Activated CD8-positive, alpha-beta memory T cell treated with anti-CD3 and anti-CD28 coated beads for 48 hours (primary cell): ENCODE results near the gene MSI1.

Source experiments
- DNase-seq, 3 experiments: peaks; one replicate each; pipeline ENCODE4 v3.0.0-alpha.2; 2020; ENCODE audit warnings: low read depth in 2 of 3, low spot score in 2 of 3

Gene MSI1

DNA sequence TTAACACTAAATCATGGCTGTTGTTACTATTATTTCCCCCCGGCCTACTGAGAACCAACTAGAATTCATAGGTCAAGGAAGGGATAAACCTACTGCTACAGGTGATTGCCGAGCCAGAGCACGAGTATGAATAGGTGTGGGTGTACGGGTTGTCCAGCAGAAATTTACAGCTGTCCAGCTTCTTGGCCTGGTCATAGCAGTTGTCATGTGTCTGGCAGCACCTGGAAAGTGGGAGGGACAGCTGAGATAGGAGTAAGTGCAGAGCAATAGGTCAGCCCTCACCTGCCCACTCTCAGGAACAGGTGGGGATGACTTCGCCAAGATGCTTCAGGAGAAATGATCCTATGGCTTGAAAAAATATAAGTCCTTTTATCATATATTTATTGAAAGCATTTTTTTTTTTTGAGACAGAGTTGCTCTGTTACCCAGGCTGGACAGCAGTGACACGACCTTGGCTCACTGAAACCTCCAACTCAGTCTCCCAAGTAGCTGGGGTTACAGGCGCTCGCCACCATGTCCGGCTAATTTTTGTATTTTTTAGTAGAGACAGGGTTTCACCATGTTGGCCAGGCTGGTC, 44.0 kb downstream of the MSI1 start:
- DNase-seq, result no peak

DNA sequence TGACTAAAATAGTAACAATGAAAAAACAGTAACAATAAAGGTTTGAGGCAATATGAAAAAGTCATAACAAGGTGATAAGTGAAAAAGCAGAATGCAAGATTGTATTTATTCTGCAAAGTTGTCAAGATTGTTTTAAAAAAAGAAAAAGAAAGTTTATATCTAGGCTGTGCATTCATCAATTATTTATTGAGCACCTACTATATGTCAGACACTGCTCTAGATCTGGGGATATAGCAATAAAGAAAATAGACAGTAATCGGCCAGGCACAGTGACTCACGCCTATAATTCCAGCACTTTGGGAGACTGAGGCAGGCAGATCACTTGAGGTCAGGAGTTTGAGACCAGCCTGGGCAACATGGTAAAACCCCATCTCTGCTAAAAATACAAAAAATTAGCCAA, 45.2 kb downstream of the MSI1 start:
- DNase-seq, result no peak

- no peak for DNase-seq
These were observed 47.4 kb downstream of the MSI1 start for GRCh38 chr12:120321382-120322202.

DNA sequence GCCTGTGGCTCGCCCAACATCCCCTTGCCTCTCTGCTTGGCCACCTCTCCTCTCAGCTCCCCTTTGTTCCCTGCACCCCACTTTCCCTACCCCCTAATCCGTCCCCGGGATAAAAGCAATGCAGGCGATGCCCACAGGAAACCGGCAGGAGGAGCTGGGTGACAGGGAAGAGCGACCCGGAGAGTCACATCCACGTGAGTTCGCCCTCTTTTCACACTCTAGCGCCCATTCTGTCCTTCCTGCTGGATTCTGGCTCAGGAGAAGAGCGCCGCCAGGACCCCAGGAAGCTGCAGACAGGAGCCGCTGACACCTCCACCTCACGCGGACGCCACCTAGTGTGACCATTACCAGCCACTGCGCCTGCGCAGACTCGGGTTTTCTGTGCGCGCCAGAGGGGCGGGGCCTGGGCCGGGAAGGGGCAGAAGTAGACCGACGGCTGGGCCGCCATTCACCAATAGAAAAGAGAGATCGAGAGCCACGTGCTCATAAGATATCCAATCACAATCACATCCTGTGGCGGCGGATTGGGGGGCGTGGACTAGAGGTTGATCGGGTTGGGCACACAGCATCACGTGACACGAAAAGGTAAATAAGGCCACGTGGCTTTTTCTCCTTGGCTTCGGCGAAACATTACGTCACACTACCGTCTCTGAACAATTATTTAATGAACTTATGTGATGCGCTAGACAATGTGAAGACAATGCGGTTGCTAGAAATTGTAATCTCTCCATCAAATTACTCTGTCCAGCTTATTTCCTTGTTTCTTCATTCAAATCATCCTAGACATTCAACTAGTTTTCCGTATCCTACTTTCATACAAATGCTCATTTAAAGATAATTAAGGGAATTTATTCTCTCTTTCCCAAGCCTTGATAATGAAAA, 51.5 kb downstream of the MSI1 start:
- DNase-seq, result peak; percentile 100

- DNase-seq, result no peak
These were observed 52.2 kb downstream of the MSI1 start for GRCh38 chr12:120316798-120317223.

- DNase-seq, result no peak
These were observed 54.7 kb downstream of the MSI1 start for GRCh38 chr12:120314220-120314619.

- DNase-seq, result peak; percentile 44 to 77 (median 54)
These were observed 66.8 kb downstream of the MSI1 start, which contains the start of gene SIRT4 for GRCh38 chr12:120301962-120302815. Gene SIRT4 (plus strand): TSS chr12:120302321. CDS start chr12:120303562, 1,241 bp downstream.

DNA sequence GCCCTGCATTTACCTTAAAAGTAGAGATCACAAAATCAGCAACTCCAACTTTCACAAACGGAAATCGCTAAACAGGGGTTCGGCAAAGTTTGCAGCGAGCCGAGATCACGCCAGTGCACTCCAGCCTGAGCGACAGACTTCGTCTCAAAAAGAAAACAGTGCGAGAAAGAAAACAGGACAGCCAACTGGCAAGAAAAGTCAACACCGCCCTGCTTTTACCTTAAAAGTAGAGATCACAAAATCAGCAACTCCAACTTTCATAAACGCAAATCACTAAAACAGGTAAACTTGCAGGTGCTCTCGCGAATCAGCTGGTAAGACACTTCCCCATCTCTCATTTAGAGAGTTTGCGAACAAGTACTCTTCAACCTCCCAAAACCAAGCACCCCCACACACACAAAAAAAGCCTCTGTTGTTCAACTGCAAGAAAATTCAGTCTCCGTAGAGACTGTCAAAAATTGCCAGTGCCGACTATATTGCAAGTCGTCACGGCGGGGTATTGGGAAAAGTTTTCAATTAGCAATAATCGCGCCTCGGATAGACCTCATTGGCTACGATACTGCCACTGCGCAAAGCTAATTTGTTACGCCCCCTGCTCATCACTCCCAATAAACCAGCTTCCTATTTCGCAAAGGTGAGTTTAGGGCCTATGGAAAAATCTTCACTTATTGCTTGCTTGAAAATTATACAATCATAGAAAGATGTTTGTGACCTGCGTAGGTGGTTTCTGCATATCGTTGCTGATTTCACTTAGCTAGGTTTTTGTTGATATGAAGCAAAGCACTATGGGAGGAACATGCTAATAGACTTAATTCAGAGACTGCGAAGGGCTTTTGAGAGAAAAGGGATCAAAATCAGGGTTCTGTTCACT, 76.1 kb downstream of the MSI1 start, which contains the start of gene RNU4-1:
Gene RNU4-1, minus strand, starts transcription at position 577 of the 871 bp plus-strand sequence.
- peak; percentile 52 to 71 (median 58) for DNase-seq

DNA sequence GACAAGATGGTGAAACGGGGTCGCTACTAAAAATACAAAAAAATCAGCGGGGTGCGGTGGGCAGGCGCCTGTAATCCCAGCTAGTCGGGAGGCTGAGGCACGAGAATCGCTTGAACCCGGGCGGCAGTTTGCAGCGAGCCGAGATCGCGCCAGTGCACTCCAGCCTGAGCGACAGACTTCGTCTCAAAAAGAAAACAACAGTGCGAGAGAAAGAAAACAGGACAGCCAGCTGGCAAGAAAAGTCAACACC, 76.6 kb downstream of the MSI1 start:
- peak in 1 of 3 experiments; percentile 26 for DNase-seq
